HT1080 (cell line): ENCODE measurements around the gene DYRK1B. TPM values are rescaled to one million over a fixed set of nuclear protein-coding genes. Genes with fewer than 3 reads are reported as not detected.
"Not testable (repeated sequence)": the region's sequence is repeated elsewhere in the genome, so short reads cannot be mapped to it uniquely, and the experiment has no call there.

Experiments
- DNase-seq: peaks from one replicate; pipeline ENCODE4 v3.0.0-alpha.2; 2015; ENCODE audit warnings: low read depth
- polyA plus RNA-seq, 2 experiments: library from polyadenylated mRNA; depleted of rRNA; stranded (reverse); fragments of >200 nt; gene quantifications; 2 replicates each; pipeline ENCODE4 v1.2.3, GENCODE V29; 2015
- total RNA-seq: library from RNA; depleted of rRNA; stranded (reverse); fragments of >200 nt; shearing (Covaris generic); gene quantifications from 2 replicates; pipeline ENCODE4 v1.2.3, GENCODE V29; 2014; rRNA removed

The DYRK1B gene
- 0.60 and 1.3 TPM in 2 replicates for total RNA-seq
- polyA plus RNA-seq (2015; cell fraction: cytosol; rRNA removed), result 0.86 and 1.3 TPM in 2 replicates
- polyA plus RNA-seq (2015; cell fraction: nucleus; rRNA removed), result 1.8 and 3.5 TPM in 2 replicates

DNA sequence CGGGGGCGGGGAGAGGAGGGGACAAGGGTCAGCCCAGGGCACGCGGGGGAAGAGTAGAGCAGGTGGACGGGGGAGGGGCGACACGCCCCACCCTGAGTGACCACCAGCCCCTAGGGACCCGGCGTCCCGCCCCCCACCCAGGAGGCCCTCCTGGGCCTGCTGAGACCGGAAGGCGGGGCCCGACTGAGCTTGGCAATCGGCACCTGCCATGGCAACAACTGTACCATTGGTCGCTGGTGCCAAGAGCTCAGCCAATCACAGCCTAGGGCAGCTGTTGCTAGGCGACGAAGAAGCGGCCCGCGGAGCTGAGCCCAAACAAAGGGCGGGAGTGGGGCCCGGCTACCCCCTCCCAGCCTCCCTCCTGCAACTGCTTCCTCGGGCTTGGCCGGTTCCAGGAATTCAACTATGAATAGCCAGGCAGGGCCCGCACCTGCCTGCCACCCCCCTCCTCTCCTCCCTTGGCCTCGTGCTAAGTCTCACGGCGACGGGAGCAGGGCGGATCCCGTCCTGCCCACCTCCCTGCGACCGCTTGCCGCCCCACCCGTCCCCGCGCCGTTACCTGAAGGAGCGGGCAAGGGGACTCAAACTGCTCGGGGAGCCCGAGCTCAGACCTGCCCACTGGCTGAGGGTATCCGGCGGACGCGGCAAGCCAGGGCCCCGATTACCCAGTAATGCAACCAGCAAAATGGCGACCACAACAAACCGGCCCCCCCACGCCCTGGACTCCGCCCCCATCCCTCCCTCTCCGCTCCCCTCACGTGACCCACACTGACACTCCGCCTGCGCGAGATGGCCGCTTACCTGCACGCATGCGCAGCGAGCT is at the start of gene DYRK1B:
DYRK1B (minus strand) TSS at position 699 of the 823 bp plus-strand sequence. CDS start 2,295 bp downstream, outside the sequence.
- no peak for DNase-seq

DNA sequence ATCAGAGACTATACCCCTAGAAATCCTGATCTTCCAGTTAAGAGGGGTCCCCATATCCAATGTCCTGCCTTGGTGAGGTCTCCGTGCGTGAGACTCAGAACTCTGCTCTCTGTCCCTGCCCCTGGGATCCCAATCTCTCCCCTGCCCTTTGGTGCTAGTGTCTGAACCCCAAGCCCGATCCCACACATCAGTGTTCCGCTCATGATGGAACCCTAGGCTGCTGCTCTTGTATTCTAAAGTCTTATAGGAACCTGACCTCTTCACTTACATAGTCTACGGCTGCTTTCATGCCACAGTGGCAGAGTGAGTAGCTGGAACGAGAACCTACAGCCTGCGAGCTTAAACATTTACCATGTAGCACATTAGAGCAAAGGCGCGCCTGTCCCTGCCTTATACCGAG is 48.7 kb upstream of the DYRK1B start:
- DNase-seq, result not testable (repeated sequence)

DNA sequence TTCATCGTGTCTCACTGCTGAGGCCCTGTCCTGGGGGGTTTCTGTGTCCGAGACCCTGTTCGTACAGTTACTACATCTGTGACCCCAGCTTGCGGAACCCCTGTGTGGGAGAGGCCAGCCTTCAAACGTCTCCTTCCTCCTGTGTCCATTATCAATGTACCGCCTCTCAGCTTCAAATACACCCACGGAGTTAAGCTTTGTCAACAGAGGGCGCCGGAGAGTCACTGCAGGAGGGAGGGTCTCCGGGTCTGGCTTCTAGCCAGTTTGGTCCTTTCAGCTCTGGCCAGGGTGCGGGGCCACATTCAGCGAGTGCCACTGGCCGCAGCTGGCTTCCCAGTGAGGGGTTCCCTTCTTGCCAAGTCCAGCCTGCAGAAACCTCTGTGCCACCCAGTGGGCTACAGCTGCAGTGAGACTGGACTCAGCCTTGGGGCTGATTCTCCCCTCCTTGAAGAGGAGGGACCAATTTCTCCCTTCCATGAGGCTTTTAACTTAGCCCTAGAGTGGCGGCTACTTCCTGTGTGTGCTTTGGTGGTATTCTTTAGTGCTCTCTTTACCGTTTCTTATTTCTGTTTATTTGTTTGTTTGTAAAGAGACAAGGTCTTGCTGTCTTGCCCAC is 47.6 kb upstream of the DYRK1B start:
- DNase-seq, result not testable (repeated sequence)

DNA sequence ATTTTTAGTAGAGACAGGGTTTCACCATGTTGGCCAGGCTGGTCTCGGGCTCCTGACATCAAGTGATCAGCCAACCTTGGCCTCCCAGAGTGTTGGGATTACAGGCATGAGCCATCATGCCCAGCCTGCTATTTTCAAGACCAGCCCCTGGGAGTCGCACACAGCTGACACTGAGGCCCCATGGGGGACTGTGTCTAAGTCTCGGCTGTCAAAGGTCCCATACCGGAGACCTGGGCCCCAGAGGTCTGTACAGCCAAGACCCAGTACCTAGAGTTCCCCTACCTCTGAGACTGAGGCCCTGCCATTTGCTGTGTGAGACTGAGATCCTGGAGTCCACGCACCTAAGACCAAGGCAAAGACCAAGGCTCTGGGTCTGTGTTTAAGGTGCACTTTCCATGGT is 46.3 kb upstream of the DYRK1B start:
- DNase-seq, result not testable (repeated sequence)

DNA sequence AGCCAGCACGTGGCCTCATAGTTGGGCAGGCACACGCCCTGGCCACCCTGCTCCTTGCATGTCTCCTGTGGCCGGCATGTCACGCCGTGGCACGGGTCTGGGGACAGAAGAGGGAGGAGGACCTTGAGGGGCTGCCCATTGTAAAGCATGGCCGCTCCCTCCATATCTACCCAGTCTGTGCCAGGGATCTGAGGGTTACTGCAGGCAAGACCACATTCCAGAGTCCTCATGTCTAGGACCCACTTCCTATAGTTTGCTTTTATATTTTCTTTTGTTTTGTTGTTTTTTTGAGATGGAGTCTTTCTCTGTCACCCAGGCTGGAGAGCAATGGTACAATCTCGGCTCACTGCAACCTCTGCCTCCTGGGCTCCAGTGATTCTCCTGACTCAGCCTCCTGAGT is 45.8 kb upstream of the DYRK1B start:
- DNase-seq, result not testable (repeated sequence)

DNA sequence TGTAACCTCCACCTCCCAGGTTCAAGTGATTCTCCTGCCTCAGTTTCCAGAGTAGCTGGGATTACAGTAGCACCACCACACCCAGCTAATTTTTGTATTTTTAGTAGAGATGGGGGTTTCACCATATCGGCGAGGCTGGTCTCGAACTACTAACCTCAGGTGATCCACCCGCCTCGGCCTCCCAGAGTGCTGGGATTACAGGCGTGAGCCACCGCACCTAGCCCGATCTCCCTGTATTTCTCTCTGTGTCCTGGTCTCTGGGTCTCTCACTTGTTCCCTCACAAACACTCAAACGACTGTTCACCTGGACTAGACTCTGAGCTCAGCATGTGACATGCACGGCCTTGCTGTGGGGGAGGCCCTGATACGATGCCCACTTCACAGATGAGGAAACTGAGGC is 44.9 kb upstream of the DYRK1B start:
- DNase-seq, result not testable (repeated sequence)

DNA sequence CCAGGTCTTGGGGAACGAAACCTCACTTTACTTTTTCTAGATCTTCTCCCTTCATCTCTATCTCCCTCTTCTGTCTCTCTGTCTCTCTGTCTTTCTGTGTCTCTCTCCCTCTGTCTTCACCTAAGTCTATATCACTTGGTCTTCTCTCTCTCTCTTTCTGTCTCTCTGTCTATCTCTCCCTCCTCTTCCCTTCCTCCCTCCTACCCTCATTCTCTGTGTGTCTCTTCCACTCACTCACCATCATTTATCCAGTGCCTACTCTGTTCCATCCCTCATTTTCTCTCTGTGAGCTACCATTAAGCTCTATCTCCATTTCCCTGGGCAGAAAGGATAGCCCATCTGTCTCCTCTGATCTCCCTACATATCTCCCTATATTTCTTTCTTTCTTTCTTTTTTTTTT is 44.4 kb upstream of the DYRK1B start:
- no peak for DNase-seq

DNA sequence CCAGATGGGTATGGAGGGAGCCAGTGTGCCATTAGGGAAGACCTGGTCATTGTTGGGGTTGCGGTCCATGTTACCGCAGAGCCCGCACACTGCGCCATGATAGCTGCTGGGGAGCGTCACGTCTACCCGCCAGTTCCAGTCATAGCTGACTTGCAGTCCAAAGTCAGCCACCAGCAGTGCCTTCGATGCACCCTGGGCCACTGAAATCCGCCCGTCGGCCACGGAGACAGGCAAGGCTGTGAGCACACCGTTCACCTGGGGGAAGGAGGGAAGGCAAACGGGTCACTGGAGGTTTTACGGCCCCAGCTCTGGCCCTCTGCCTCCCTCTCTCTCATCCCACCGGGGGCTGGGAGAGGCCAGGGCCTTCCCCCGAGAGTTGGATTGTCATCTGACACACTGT is 44.0 kb upstream of the DYRK1B start:
- DNase-seq, result not testable (repeated sequence)

DNA sequence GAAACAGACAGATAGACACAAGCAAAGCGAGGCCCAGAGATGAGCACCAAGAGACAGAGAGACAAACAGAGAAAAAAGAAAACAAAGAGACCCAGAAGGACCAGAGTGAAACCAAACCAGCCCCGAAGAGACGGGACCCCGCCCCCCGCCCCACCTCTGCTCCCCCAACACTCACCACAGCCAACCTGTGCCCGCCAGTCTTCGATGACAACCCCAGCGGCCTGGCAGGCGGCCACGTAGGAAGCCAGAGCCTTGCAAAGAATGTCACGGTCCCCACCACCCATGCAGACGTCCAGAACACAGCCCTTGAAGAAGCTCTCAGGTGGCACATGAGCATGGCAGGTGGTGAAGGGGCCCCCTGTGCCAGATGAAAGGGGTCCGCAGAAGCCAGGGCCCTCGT is 43.5 kb upstream of the DYRK1B start:
- DNase-seq, result not testable (repeated sequence)

DNA sequence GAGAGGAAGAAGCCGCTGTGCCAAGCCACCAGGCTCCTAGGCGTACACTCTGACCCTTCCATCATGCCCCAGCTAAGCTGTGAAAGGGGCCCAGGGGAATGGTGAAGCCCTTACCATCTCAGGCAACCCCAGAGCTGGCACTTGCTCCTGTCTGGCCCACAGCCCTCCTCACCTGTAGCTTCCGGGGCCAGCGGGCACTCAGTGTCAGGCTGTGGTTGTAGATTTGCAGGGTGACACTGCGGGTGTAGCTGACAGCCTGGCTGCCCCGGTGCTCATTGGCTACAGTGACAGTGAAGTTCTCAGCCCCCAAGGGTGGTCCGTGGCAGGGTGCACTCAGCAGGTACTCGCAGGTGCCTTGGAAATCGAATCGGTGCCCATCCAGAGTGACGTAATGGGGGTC is 42.5 kb upstream of the DYRK1B start:
- not testable (repeated sequence) for DNase-seq

DNA sequence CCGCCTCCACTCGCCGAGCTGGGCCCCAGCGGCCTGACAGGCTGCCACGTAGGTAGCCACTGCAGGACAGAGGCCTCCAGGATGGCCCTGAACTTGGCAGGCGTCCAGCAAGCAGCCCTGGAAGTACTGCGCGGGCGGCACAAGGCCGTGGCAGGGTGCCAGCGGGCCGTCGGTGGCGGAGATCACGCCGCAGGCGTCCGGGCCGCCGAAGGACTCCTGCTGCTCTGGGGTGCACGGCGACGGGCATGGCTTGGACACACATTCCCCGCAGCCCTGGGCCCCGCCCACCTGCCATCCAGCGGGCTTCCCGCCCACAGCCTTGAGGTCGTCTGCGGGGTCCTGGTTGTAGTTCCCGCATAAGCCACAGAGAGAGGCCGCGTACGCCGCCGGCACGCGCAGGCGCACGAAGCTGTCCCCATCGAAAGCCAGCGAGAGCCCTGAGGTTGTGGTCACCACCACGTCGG is 41.5 kb upstream of the DYRK1B start:
- DNase-seq, result not testable (repeated sequence)

DNA sequence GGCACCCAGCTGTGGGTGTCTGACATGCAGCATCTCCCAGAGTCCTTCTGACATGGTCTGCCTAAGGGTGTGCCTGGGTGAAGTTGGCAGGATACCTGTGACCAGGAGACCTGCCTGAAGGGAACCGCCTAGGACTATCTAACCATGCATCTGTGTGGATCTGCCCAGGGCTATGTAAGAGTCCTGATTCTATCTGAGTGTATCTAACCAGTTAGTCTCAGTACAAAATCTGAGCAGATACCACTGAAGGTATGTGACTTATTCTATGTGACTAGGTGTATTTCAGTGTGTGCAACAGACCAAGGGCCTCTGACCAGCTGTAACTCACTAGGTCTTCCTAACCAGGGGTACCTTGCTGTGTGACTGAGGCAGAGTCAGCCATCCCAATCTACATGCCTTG is 40.4 kb upstream of the DYRK1B start:
- DNase-seq, result no peak

DNA sequence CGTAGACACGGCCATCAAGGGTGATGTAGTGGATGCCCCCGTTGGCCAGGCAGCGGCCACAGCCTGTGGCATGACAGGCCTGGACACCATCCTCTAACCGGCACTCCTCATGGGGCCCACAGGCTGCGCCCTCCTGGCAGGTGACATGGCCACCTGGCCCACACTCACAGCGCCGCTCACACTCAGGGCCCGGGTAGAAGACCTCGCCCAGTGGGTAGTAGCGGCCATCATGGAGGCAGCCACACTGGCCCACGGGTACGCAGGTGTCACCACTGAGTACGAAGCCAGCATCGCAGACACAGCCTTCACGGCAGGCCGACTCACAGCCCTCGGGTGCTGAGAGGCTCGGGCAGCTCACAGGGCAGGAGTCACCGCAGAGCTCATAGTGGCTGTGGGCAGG is 39.4 kb upstream of the DYRK1B start:
- DNase-seq, result no peak

DNA sequence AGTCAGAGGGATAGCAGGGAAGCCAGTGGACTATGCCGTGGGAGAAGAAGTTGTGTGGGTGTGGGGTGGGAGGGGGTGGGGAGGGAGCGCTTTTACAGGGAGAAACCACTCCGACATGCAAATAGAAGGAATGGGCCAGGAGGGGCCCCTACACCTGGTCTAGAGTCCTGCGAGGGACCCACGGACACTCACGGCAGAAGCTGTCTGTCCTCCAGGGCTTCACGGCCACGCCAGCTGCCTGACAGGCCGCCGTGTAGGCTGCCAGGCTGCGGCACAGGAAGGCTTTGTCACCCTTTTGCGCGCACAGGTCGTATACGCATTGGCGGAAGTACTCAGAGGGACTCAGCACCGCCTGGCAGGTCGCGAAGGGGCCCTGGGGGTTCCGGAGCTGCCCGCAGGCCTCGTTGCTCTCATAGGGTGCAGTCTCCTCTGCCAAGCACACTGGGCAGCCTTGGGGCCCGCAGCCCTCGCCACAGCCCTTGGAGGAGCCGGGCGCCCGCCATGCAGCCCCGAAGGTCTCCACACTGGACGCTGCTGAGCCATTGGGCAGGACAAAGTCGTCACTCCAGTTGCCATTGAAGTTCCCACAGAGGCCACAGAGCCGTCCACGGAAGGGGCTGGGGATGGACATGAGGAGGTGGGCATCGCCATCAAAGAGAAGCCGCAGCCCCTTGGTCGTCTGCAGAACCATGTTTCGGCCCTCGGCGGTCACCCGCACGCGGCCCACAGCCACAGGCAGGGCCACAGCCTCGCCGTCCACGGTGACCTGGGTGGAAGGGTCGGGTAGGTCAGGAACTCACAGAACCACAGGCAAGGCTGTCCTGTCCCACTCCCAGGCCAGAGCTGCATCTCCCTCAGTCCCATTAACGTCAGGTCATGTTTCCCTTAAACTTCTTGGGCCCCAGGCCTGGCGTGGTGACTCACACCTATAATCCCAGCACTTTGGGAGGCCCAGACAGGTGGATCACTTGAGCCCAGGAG is 38.2 kb upstream of the DYRK1B start:
- DNase-seq, result no peak

DNA sequence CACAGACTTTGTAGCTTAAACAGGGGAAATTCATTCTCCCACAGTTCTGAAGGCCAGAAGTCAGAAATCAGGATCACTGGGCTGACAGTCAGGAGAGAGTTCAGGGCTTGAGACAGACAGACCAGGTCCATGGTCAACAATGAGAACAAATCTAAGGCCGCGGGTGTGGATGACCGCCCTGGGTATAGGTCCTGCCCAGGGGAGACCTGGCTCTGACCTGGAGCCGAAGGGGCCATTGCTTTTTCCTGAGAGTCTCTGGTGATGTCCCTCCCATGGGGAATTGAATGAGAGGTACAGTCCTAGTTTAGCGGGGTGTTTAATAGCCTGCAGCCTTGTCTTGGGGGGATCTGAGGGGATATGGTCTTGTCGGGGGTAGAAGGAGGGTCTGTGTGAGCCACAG is 37.4 kb upstream of the DYRK1B start:
- DNase-seq, result no peak

DNA sequence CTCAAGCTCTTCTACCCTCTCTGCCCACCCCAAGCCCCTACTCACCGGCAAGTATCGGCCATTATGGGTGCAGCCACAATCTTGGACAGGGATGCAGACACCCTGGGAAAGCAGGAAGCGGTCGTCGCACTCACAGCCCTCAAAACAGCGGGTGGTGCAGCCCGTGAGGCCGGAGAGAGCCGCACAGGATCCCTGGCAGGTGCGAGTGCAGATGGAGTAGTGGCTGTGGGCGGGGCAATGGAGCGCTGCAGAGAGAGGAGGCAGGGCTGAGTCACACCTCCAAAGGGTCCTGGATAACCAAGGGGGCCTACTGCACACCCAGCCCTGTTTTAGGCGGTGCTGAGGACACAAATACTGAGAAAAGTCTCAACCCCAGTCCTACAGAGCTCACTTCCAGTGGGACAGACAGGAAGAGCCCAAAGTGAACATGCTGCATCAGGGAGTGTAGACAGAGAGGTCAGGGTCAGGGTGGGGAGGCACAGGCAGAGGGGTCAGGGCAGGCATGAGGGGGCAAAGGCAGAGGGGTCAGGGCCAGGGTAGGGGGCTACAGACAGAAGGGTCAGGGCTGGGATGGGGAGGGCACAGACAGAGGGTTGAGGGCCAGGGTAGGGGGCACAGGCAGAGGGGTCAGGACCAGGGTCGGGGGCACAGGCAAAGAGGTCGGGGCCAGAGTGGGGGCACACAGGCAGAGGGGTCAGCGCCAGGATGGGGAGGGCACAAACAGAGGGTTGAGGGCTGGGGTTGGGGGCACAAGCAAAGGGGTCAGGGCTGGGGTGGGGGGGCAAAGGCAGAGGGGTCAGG is 36.4 kb upstream of the DYRK1B start:
- peak; percentile 17 for DNase-seq

DNA sequence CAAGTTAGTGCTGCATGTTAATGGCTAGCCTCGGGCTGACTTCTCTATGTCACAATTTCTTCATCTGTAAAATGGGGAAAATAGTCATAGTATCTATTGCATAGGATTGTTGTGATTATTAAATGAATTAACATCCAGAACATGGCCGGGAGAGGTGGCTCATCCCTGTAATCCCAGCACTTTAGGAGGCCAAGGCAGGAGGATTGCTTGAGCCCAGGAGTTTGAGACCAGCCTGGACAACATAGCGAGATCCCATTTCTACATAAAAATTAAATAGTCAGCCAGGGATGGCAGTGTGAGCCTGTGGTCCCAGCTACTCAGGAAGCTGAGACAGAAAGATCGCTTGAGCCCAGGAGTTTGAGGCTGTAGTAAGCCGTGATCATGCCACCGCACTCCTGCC is 34.0 kb upstream of the DYRK1B start:
- no peak for DNase-seq

DNA sequence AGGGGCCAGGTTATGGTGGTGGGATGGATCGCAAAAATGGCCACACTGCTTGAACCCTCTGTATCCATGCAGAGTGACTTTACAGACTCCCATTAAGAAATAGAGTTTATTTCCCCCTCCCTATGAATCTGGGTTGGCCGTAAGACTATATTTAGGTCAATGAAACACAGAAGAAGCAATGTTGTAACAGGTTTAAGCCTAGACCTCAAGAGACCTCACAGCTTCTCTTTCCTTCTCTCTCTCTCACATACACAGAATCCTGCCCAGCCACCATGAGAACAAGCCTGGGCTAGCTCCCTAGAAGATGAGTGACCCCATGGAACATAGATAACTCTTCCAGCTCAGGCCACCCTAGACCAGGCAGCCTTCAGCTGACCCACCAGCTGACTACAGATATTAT is 33.2 kb upstream of the DYRK1B start:
- no peak for DNase-seq

DNA sequence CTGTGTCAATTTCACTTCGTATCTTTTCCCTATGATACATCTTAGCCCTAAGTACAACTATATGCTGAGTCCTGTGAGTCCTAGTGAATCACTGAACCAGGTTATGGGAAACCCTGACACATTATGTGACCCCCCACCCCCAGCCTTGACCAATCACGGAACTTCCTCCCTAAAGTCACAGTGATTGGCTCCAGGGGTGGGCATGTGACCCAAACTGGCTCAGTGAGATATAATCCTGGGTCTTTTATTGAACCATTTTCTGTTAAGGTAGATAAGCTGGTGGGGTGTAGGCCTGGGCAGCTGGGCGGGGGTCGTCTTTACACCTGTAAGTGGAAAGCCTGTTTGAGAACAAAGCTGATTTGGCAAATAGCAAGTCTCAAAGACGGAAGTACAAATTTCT is 32.0 kb upstream of the DYRK1B start:
- DNase-seq, result no peak

DNA sequence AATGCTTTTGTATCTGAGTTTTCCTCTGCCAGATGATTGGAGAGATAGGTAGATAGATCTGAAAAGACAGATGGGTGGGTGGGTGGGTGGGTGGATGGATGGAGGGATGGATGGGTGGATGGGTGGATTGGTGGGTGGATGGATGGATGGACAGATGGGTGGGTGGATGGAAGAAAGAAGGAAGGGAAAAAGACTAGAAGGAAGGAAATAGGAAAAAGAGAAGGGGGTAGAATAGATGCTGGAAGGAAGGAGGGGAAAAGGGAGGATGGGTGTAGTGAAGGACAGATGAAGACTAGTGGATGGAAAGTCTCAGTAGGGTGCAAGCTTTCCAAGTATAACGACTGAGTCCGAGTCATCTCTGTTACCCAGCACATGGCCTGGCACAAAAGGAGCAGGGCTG is 31.2 kb upstream of the DYRK1B start:
- DNase-seq, result no peak
